HepG2 (cell line): ENCODE data around the gene GHR. TPM values are rescaled to one million over a fixed set of nuclear protein-coding genes. Genes with fewer than 3 reads are reported as not detected.

Experiments
- ATAC-seq: fragments of 200-7000 bp; cut with Tn5 transposase; 3 replicates; pipeline ENCODE4 v1.9.1; 2020; ENCODE audit warnings: mild to moderate bottlenecking, moderate library complexity
- BruUV-seq: library from RNA; stranded (reverse); fragments of 400-500 nt; replicated peaks from 2 replicates; lab custom pipeline; 2021; lab: Mats Ljungman, UMichigan
- CTCF ChIA-PET: fragments of 300-600 bp; formaldehyde crosslinking; extraction: SDS; loops from one replicate; lab custom pipeline; 2021; ENCODE audit warnings: low total read pairs, inconsistent platforms, low intra/inter-chr PET ratio; lab: Yijun Ruan, JAX
- POLR2A ChIA-PET: fragments of 350-600 bp; sonication (Branson Sonifier 250); formaldehyde crosslinking; loops from one replicate; lab custom pipeline; 2020; ENCODE audit warnings: antibody characterized with exemption, inconsistent platforms; lab: Yijun Ruan, JAX
- DNase-seq: peaks from one replicate; pipeline ENCODE4 v3.0.0-alpha.2; 2015; ENCODE audit warnings: low spot score
- FAIRE-seq: peaks from 3 replicates; lab custom pipeline; 2011; peaks lifted over from hg19 to GRCh38; lab: Jason Lieb, UNC
- H2AFZ ChIP-seq: one replicate; pipeline ENCODE4 v1.6.1; 2011; ENCODE audit warnings: low read length, inconsistent platforms
- H3K27ac ChIP-seq: fragments of 300-600 bp; 3 replicates; pipeline ENCODE4 v1.8.0; 2011; ENCODE audit warnings: mixed run types, mild to moderate bottlenecking, mixed read lengths, low read length, inconsistent platforms; ENCODE audit not compliant: insufficient read depth; ENCODE audit errors: extremely low read length
- H3K27me3 ChIP-seq, 2 experiments: fragments of 200-600 bp in 1 of 2; 2 replicates in 1 of 2; 3 replicates in 1 of 2; pipeline versions ENCODE4 v1.6.0 to v1.8.0; 2011; ENCODE audit warnings: low read length in 2 of 2, mild to moderate bottlenecking in 2 of 2, moderate library complexity in 2 of 2, inconsistent platforms in 1 of 2; ENCODE audit not compliant: insufficient read depth in 2 of 2, control insufficient read depth in 1 of 2
- H3K36me3 ChIP-seq, 2 experiments: fragments of 200-600 bp in 1 of 2; replicated peaks in 1 of 2; 2 replicates in 1 of 2; 3 replicates in 1 of 2; pipeline versions ENCODE4 v1.5.1 to v1.8.0; 2011; ENCODE audit warnings: low read length in 2 of 2, inconsistent platforms in 1 of 2; ENCODE audit not compliant: insufficient read depth in 2 of 2, control insufficient read depth in 1 of 2
- H3K4me1 ChIP-seq: 2 replicates; pipeline ENCODE4 v1.5.1; 2012; ENCODE audit warnings: low read length, inconsistent platforms; ENCODE audit not compliant: insufficient read depth
- H3K4me2 ChIP-seq: 2 replicates; pipeline ENCODE4 v1.6.0; 2011; ENCODE audit warnings: low read depth, low read length, inconsistent platforms
- H3K4me3 ChIP-seq, 3 experiments: fragments of 200-600 bp in 1 of 3; sonication (generic), shearing (Covaris generic) in 1 of 3; replicated peaks in 1 of 3; 2 replicates each; pipeline ENCODE4 v1.5.1; 2011 to 2016; ENCODE audit warnings: low read length in 3 of 3, inconsistent platforms in 2 of 3, low read depth in 2 of 3, mild to moderate bottlenecking in 2 of 3, control low read depth in 1 of 3, mixed read lengths in 1 of 3; ENCODE audit not compliant: insufficient read depth in 1 of 3
- H3K79me2 ChIP-seq: one replicate; pipeline ENCODE4 v1.6.1; 2011; ENCODE audit warnings: low read length, inconsistent platforms; ENCODE audit not compliant: insufficient read depth
- H3K9ac ChIP-seq: 2 replicates; pipeline ENCODE4 v1.6.0; 2011; ENCODE audit warnings: mild to moderate bottlenecking, low read depth, low read length, inconsistent platforms; ENCODE audit not compliant: insufficient read depth
- H3K9me3 ChIP-seq: 2 replicates; pipeline ENCODE4 v1.5.1; 2012; ENCODE audit warnings: mild to moderate bottlenecking, low read length
- H4K20me1 ChIP-seq: 2 replicates; pipeline ENCODE4 v1.6.0; 2011; ENCODE audit warnings: inconsistent platforms, mild to moderate bottlenecking, low read length, moderate library complexity; ENCODE audit not compliant: insufficient read depth
- FOXA3 ChIP-seq: IDR thresholded peaks from 2 replicates; pipeline ENCODE4 v1.6.1; 2016; ENCODE audit warnings: missing genetic modification reagents, missing compliant biosample characterization
- KLF9 ChIP-seq: IDR thresholded peaks from 2 replicates; pipeline ENCODE4 v1.6.1; 2016; ENCODE audit warnings: low read depth
- TRIM24 ChIP-seq: sonication (generic); formaldehyde crosslinking; IDR thresholded peaks from 2 replicates; pipeline ENCODE4 v1.8.0; 2022; ENCODE audit warnings: mild to moderate bottlenecking, missing genetic modification reagents
- ZFP41 ChIP-seq: sonication (generic); formaldehyde crosslinking; IDR thresholded peaks from 2 replicates; pipeline ENCODE4 v1.4.0; 2020; ENCODE audit warnings: mild to moderate bottlenecking, missing genetic modification reagents, borderline replicate concordance
- ZNF10 ChIP-seq: sonication (generic); formaldehyde crosslinking; IDR thresholded peaks from 2 replicates; pipeline ENCODE4 v1.4.0; 2020; ENCODE audit warnings: mild to moderate bottlenecking, low read depth, missing genetic modification reagents, borderline replicate concordance
- ZNF3 ChIP-seq: IDR thresholded peaks from 2 replicates; pipeline ENCODE4 v1.7.0; 2017; ENCODE audit warnings: inconsistent platforms
- ZNF580 ChIP-seq: IDR thresholded peaks from 2 replicates; pipeline ENCODE4 v1.6.1; 2016; ENCODE audit warnings: low read depth, borderline replicate concordance
- ZNF674 ChIP-seq: sonication (generic); formaldehyde crosslinking; IDR thresholded peaks from 2 replicates; pipeline ENCODE4 v1.5.0; 2020; ENCODE audit warnings: low read depth, mild to moderate bottlenecking, missing genetic modification reagents
- ZNF749 ChIP-seq: sonication (generic); formaldehyde crosslinking; IDR thresholded peaks from 2 replicates; pipeline ENCODE4 v1.8.0; 2022; ENCODE audit warnings: mild to moderate bottlenecking, missing genetic modification reagents, moderate library complexity, borderline replicate concordance
- WGBS: methylation state at CpG from one replicate; pipeline ENCODE4 v1.1.6; 2017; ENCODE audit warnings: low lambda C conversion rate; 5-methylcytosine and 5-hydroxymethylcytosine counted together
- in situ Hi-C: cut with HindIII; loops from 2 replicates; pipeline ENCODE4 v1.10.0; 2017; ENCODE audit warnings: low pct_unique_long_range_greater_than_20kb; ENCODE audit not compliant: extremely low pct_ligation_motif_present
- intact Hi-C: fragments of 100-400 bp; cut with micrococcal nuclease; formaldehyde crosslinking; loops from one replicate; pipeline ENCODE4 v1.10.0; 2022; ENCODE audit not compliant: unreplicated experiment
- polyA plus RNA-seq, 8 experiments: library from polyadenylated mRNA; depleted of rRNA in 3 of 8; stranded (reverse) in 7 of 8; unstranded in 1 of 8; fragments of >200 nt; fragmentation: Illumina TruSeq in 4 of 8; extraction: Trizol in 4 of 8; gene quantifications; 2 replicates each; pipeline versions ENCODE4 v1.2.1 to v1.2.3, GENCODE V29; 2011 to 2016; ENCODE audit warnings: low read depth in 4 of 8, missing spikeins in 1 of 8, mixed read lengths in 1 of 8; ENCODE audit not compliant: insufficient read depth in 1 of 8
- total RNA-seq, 5 experiments: library from RNA; depleted of rRNA; stranded (reverse); fragments of >200 nt; fragmentation: Illumina TruSeq; extraction: Trizol; gene quantifications; 2 replicates each; pipeline ENCODE4 v1.2.3, GENCODE V29; 2016; ENCODE audit warnings: low read depth in 1 of 5

Gene GHR
- total and polyA plus RNA-seq, 2 of the 13 experiments (the other 11 are each of a cell fraction or from before 2014, with no cell fraction given): 0.07 TPM; not detected in 1

GRCh38 chr5:42590566-42590965 lies 167.3 kb downstream of the GHR start:
- H3K79me2 ChIP-seq: no peaks in the 10 kb centered on the region
- no peak overlapping the region for H3K4me2 ChIP-seq
- TF ChIP-seq KLF9 (CRISPR knock-in tag) (no peak), ZNF3 (CRISPR knock-in tag) (no peak), ZNF580 (no peak), ZFP41 (CRISPR knock-in tag) (no peak), FOXA3 (CRISPR knock-in tag) (no peak), ZNF749 (no peak), ZNF674 (CRISPR knock-in tag) (no peak), ZNF10 (CRISPR knock-in tag) (no peak)
- FAIRE-seq (no peak), ATAC-seq (no peak), DNase-seq (no peak)
- in situ Hi-C loops: loop anchor here (25.0 kb wide), 1 partner anchor 728 kb away; the partner anchor contains the start of gene OXCT1
- H3K4me1 ChIP-seq: no peaks in the 10 kb centered on the region
- ChIA-PET POLR2A (no interaction called here), CTCF (no interaction called here)
- H3K27ac ChIP-seq: no peak overlapping the region
- BruUV-seq: no TSS peak
- no peaks in the 10 kb centered on the region for H3K36me3 ChIP-seq
- H3K4me3 ChIP-seq: no peak overlapping the region
- H4K20me1 ChIP-seq: no peaks in the 10 kb centered on the region
- H3K9me3 ChIP-seq: no peaks in the 10 kb centered on the region
- H2AFZ ChIP-seq: no peak overlapping the region
- H3K27me3 ChIP-seq: no peaks in the 10 kb centered on the region
- intact Hi-C loops: loop anchor here (10.0 kb wide), 1 partner anchor 294 kb away; no protein-coding TSS in a partner anchor
- no peak overlapping the region for H3K9ac ChIP-seq

GRCh38 chr5:42591015-42591414 lies 167.8 kb downstream of the GHR start:
- ATAC-seq: no peak
- H3K4me1 ChIP-seq: no peaks in the 10 kb centered on the region
- ChIA-PET CTCF (no interaction called here), POLR2A (no interaction called here)
- H2AFZ ChIP-seq: no peak overlapping the region
- H3K4me2 ChIP-seq: no peak overlapping the region
- H3K4me3 ChIP-seq: no peak overlapping the region
- H3K9me3 ChIP-seq: no peaks in the 10 kb centered on the region
- H4K20me1 ChIP-seq: no peaks in the 10 kb centered on the region
- no peak for FAIRE-seq
- in situ Hi-C loops: loop anchor here (25.0 kb wide), 1 partner anchor 729 kb away; the partner anchor contains the start of gene OXCT1
- no TSS peak for BruUV-seq
- DNase-seq: no peak
- H3K9ac ChIP-seq: no peak overlapping the region
- H3K27ac ChIP-seq: no peak overlapping the region
- no peaks in the 10 kb centered on the region for H3K27me3 ChIP-seq
- intact Hi-C loops: loop anchor here (10.0 kb wide), 1 partner anchor 294 kb away; no protein-coding TSS in a partner anchor
- H3K36me3 ChIP-seq: no peaks in the 10 kb centered on the region
- no peaks in the 10 kb centered on the region for H3K79me2 ChIP-seq
- 2% methylated on average over 5 of the region's 7 CpGs for WGBS
- TF ChIP-seq TRIM24 (CRISPR knock-in tag): no peak
